Activated CD4-positive, CD25-positive, alpha-beta regulatory T cell (primary cell): ENCODE results near the gene COQ10B.
"Not testable (repeated sequence)": the region's sequence is repeated elsewhere in the genome, so short reads cannot be mapped to it uniquely, and the experiment has no call there.

ENCODE experiments used
- DNase-seq, 4 experiments: peaks; one replicate each; lab custom pipeline; 2025; lab: John Stamatoyannopoulos, UW

The COQ10B gene

DNA sequence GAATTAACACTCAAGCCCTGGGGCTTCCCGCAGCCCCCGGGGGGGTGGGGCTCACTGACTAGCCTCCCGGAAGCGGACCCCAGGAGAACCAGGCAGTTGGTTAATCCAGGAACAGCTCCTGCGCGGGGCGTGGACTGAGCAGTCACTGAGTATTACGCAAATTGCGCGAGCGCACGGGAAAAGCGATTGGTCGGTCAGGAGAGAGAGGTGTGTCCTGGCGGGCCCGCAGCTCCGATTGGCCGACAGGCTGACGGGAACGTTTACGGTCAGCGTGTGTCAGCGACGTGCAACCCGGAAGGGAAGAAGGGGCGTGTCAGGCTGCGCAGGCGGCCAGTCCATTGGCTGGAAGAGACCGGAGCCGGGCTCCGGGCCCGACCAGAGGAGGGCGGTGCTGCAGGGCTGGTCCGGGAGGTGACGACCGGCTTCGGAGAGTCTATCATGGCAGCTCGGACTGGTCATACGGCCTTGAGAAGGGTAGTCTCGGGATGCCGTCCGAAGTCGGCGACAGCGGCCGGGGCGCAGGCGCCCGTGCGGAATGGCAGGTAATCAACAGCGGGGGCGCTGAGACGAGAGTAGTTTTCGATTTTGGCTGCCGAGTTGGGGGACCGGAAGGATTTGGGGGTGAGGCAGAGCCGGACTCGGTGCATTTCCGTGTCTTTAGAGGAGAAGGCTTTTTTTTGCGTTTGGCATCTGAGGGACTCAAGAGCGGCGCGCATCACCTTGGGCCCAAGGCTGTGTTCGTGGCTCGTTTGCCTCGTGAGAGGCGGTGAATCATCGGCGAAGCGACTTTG, at the start of gene COQ10B:
COQ10B (plus strand) TSS at position 430 of the 791 bp plus-strand sequence; CDS start at position 439, 9 bp downstream.
- DNase-seq, result peak; percentile 91 to 97 (median 96)

DNA sequence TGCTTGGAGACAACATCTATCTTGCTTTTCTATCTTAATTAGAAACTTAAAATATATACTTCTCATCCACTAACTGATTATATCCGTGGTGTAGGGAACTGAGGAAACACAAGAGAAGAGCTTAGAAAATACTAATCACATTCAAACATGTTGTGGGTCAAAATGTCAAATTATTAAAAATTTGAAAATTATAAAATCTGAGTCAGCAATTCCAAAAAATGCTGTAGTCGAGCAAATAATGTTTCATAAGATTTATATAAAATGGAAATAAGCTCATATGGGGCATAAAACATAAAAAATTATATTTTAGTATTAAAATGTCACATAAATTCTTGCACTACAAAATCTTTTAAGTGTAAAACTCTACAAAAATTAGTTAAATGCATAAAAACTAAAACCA, 47.8 kb upstream of the COQ10B start:
- no peak for DNase-seq

DNA sequence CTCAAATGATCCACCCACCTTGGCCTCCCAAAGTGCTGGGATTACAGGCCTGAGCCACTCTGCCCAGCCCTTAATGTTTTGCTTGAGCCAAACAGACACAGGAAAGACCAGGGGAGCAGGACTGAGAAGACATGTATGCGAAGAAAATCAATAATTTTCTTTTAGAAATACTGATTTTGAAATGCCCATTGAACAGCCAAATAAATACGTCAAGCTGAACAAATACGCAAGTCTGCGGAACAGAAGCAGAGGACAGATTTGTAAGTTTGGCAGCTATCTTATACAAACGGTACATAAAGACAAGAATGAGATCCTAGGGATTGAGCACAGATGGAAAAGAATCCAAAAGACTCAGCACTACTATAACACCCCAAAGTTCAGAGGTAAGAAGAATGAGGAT, 39.3 kb upstream of the COQ10B start:
- DNase-seq, result no peak

DNA sequence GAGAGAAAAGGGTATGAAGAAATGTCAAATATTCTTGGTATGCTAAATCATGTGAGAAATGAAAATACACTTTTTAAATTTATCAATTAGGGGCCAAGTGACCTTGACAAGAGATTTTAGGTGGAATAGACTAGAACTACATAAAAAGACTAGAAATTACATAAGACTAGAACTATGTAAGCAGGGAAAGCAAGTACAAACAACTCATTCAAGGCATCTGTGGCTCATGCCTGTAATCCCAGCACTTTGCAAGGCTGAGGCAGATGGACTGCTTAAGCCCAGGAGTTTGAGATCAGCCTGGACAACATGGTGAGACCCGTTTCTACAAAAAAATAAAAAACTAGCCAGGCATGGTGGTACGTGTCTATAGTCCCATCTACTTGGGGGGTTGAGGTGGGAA, 38.8 kb upstream of the COQ10B start:
- no peak for DNase-seq

DNA sequence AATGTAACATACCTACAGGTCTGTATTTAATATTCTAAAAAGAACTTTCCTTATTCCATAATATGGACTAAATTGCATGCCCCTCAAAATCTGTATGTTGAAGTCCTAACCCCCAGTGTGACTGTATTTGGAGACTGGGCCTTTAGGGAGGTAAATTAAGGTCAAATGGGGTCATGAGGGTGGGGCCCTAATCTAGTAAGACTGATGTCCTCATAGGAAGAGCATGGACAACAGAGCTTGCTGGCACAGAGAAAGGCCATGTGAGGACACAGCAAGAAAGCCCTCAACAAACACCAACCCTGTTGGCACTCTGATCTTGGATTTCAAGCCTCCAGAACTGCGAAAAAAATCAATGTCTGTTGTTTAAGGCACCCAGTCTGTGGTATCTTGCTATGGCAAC, 37.1 kb upstream of the COQ10B start:
- no peak for DNase-seq

DNA sequence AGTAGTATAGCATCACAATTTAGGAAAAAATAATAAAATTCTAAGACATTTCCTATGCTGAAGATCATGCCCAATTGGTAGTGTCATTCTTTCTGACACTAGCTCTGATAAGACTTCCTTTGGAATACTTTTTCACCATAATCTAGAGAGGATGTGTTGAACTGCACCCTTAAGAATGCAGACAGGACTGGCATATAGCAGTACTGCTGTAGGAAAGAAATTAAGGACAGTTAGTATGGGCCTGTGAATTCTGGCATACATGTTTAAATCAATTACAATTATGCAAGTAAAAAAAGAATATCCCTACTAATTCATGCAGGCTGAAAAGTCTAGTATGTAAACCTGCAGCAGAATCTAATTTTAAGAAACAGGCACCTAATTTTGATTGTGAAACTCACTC, 33.9 kb upstream of the COQ10B start:
- DNase-seq, result no peak

DNA sequence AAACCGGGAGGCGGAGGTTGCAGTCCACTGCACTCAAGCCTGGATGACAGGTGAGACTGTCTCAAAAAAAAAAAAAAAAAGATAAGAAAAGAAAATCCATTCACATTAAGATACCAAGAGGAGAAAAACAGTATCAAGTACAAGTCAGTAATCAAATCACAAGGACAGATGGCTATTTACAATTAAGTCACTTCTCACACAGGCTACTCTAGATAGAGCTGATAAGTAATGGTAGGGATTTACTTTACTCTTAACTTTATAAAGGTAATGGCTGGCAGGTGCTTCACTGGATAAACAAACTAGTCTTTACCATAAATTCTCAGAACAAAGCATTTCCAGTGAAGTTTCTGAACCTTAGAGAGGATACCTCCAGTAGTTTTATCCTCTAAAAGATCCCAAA, 30.0 kb upstream of the COQ10B start:
- no peak for DNase-seq

DNA sequence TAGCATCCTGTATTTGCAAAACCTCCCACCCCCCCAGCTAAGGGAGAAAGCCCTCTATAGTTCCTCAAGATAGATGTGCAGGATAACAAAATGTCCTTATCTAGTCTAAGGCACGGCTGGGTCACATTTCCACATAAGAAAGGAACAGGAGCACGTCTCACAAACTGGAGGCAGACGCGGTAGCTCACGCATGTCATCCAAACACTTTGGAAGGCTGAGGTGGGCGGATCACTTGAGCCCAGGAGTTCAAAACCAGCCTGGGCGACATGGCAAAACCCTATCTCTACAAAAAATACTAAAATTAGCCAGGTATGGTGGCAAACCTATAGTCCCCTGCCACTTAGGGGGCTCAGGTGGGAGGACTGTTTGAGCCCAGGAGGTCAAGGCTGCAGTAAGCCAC, 27.8 kb upstream of the COQ10B start:
- no peak for DNase-seq

DNA sequence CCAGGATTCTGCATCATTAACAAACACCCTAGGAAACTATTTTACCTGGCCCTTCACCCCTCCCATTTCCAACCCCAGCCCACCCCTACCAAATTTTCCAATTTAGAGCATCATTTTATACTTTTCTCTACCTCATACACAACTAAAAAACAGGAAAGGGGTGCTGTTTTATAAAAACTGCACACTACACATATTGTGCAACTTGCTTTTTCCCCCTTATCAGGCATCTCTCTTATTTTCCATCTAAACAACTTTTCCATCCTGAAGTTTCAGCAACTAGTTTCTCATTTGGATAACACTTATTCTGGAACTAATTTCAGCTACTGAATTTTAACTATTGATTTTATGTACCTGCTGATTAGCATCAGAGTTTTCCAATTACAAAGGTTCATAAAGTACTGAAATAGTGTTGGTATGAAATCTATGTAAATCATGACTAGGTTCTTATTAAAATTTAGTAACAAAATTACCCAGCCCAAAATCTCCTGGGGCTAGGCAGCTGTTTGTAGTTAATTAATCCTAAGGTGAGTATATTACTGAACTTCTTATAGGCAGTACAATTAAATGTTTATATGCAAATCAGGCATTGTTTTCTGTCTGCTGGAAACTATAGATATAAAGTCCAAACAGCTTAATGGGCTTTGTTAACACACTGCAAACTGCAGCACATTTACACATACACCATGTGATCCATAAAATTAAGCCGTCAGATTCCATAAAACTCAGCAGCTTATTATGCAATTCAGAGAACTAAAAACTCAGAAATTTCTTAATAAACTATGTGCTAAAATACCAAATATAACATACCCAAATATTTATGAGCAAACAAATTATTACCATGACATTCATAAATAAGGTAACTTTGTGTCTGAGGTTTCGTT, 26.4 kb upstream of the COQ10B start:
- no peak for DNase-seq

DNA sequence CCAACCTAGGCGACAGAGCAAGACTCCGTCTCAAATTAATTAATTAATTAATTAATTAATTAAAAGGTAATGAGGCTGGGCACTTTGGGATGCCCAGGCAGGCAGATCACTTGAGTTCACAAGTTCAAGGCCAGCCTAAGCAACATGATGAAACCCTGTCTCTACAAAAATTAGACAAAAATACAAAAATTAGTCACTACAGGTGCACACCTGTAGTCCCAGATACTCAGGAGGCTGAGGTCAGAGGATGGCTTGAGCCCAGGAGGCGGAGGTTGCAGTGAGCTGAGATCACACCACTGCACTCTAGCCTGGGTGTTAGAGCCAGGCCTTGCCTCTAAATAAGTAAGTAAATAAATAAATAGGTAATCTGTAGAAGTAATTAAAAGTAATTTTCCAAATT, 25.4 kb upstream of the COQ10B start:
- DNase-seq, result no peak

DNA sequence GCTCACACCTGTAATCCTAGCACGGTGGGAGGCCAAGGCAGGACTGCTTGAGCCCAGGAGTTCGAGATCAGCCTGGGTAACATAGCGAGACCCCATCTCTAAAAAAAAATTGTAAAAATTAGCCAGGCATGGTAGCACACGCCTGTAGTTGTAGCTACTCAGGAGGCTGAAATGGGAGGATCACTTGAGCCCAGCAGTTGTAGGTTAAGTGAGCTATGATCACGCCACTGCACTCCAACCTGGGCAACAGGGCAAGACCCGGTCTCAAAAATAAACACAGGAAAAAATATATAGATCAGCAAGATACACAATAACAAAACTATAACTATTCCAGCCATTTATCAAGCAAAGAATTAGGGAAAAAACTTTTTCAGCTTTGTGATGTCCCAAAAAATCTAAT, 21.5 kb upstream of the COQ10B start:
- DNase-seq, result no peak

DNA sequence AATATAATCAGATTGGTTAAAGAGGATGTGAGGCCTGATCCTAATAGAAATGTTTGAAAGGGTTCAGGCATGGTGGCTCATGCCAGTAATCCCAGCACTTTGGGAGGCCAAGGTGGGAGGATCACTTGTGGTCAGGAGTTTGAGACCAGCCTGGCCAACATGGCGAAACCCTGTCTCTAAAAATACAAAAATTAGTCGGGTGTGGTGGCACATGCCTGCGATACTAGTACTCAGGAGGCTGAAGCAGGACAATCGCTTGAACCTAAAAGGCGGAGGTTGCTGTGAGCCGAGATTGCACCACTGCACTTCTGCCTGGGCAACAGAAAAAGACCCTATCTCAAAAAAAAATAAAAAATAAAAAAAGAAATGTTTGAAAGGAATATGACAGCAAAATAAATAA, 20.8 kb upstream of the COQ10B start:
- not testable (repeated sequence) for DNase-seq

DNA sequence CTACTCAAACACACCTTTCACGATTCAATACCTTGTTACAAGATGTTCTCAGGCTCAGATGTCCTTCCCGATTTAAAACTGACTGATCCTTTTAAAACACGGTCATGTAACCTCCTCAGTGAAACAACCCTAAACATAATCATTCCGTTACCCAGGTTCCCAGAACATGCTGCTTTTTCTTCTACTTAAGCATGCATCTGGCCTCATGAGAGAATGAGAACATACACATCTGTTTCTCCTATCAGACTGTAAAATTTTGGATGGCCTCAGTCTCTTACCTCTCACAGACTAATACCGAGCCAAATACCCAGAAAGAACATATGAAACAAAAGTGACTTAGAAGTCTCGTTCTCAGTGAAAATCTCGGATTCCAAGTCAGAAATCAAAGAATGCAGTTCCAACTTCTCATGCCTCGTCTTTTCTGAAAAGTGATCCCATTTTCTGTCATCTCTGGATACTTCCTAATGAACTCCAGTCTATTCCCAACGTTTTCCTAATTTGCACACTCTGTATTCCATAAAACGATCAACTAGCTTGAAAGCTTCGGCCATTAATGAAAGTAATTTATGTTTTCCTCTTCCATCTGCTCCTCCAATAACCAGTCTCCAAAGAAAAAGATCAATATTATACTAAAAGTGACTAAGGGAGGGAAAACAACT, 19.4 kb upstream of the COQ10B start:
- DNase-seq, result no peak

DNA sequence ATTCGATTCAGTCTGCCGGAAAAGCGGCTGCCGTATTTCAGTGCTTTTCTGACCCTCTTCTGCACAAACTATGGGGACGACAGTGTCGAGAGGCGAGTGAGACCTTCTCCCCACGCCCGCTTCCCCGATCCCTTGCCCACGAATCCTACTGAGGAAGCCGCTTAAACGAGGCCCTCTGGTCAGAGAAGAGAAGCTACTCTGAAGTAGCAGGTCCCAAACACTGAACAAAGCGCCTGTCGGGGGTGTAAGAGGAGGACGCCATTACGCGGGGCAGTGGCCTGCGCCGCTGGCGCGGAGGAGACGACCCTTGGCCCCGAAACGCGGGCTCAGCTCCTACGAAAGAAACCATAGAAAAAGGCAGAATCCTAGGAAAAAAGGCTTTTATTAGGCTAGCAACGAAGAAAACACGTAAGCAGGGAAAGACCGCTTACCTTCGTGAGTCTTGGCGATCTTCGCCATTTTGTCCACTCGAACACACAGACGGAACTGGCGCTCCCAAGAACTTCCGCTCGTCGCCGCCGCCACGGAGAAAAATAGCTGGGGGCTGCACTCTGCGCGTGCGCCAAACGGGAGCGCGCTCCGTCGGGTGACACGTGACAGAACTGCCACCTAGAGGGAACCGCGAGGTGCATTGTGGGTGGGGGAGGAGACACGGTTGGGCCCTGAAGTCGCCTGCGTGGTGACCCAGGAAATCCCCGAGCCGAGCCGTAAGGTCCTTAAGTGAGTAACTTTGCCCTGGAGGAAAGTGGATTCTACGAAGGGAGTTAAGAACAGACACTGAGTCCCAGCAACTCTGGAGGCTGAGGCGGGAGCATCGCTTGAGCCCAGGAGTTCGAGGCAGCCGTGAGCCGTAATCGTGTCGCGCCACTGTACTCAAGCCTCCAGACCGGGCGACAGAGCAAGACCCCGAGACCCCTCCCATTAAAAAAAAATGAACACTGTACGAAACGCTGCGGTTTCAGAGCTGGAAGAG, 18.5 kb upstream of the COQ10B start, which contains the start of gene SF3B1:
SF3B1 (minus strand) TSS at position 488 of the 973 bp plus-strand sequence; CDS start at position 459, 29 bp downstream.
- peak; percentile 95 to 98 (median 97) for DNase-seq

DNA sequence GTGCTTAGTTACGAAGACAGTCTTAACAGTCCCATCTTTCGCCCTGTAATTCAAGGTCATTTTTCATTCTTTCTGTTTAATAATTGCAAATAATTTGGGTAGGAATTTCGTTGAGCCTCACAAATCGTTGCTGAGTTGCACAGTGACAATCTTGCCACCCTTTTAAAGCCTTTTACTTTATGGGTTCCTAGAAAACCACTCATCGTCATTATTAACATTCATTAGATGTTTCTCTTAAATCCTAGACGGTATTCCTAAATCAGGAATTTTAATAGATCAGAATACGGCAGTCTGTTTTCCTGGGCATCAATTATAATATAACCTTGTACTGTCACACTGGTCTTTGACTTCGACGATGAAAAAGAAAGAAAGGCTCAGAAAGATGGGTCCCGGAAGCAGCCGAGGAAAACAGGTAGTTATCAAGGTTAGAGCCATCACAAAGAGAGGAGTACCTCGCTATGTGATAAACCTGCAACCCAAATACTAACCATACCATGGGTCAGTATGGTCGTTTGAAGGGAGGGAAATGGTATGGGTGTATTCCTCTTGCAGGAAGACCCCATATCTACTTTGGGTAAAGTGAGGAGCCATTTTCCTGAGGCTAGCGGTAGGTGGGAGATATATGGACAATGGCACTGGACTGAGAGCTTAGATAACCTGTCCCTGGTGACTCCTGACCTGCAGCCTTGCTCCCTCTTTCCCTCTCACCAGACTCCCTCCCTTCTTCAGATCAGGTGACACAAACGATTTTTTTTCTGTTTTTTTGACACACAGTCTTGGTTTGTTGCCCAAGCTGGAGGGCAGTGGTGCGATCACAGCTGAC, 17.5 kb upstream of the COQ10B start:
- no peak for DNase-seq

DNA sequence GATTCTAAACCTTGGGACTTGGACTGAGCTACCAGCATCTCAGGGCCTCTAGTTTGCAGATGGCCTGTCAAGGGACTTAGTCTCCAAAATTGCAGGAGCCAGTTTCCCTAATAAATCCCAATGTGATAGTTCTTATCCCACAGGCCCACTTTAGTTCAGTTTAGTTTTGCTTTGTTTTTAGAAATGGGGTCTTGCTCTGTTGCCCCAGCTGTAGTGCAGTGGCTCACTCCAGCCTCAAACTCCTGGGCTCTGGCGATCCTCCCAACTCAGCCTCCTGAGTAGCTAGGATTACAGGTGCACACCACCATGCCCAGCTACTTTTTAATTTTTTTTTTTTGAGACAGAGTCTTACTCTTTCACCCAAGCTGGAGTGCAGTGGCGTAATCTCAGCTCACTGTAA, 16.0 kb upstream of the COQ10B start:
- no peak for DNase-seq

DNA sequence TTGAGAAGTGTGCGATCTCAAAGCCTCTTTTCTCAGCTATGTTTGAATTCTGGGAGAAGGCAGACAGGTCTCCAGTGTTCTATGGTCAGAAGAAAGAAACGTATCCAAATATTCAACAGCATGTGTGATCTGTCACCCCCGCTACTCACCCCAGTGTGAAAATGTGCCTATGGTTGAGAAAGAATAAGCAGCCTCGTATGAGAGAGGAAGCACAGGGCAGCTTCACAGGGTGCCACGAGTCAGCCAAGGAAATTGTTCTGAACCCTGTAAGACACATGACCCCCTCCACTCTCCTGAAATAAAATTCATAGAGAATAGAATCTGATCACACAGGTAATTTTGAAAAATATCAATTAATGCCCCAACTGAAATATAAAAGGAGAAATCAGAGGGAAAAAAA, 10.5 kb upstream of the COQ10B start:
- no peak for DNase-seq

DNA sequence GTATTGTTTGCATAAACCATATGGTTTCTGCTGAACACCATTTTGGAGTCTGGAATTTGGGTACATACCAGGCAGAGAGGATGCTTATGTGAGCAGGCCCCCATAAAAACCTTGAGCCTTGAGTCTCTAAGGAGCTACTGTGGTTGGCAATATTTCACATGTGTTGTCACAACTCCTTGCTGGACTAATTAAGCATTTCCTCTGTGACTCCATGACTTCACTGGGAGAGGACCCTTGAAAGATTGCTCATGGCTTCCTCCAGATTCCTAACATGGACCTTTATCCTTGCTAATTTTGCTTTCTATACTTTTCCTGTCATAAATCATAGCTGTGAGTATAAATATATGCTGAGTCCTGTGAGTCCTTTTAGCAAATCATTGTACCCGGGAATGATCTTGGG, 7.6 kb upstream of the COQ10B start:
- no peak for DNase-seq

DNA sequence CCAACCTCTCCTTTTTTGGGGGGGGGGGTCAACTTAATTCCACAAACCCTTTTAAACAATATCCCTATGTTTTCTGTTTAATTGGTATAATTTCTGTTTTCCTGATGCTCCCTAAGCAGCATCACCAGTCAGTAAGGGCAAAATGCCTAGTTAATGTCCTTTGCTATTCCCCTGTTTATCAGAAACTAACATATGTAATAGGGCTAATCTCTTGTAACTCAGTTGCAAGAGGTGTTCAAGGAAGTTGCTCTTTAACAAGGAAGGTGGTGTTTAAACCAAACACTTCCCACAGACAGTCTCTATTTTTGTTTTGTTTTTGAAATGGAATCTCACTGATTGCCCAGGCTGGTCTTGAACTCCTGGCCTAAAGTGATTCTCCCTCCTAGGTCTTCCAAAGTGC, 6.5 kb upstream of the COQ10B start:
- DNase-seq, result no peak

DNA sequence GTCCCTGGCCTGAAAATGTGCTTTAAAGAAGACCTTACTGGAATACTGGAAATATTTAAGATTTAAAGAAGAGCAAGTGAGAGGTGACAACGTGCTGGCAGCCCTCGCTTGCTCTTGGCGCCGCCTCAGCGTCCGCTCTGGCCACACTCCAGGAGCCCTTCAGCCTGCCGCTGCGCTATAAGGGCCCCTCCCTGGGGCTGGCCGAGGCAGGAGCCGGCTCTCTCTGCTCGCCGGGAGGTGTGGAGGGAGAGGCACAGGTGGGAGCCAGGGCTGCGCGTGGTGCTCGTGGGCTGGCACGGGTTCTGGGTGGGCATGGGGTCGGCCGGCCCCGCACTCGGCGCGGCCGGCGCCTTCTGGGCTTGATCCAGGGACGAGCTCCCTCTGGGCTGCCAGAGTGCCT, 2.9 kb upstream of the COQ10B start:
- DNase-seq, result no peak
